HG03039 (cell line): ENCODE measurements around the gene HSPA6.
A peak's percentile ranks its signal among the peaks of the same experiment; 100 is the strongest.
"Not testable (repeated sequence)": the region's sequence is repeated elsewhere in the genome, so short reads cannot be mapped to it uniquely, and the experiment has no call there.

Experiments
- ATAC-seq: cut with Tn5 transposase; IDR thresholded peaks from one replicate; pipeline ENCODE4 v1.9.1; 2021; ENCODE audit warnings: mild to moderate bottlenecking, moderate library complexity; ENCODE audit not compliant: unreplicated experiment

Gene HSPA6

DNA sequence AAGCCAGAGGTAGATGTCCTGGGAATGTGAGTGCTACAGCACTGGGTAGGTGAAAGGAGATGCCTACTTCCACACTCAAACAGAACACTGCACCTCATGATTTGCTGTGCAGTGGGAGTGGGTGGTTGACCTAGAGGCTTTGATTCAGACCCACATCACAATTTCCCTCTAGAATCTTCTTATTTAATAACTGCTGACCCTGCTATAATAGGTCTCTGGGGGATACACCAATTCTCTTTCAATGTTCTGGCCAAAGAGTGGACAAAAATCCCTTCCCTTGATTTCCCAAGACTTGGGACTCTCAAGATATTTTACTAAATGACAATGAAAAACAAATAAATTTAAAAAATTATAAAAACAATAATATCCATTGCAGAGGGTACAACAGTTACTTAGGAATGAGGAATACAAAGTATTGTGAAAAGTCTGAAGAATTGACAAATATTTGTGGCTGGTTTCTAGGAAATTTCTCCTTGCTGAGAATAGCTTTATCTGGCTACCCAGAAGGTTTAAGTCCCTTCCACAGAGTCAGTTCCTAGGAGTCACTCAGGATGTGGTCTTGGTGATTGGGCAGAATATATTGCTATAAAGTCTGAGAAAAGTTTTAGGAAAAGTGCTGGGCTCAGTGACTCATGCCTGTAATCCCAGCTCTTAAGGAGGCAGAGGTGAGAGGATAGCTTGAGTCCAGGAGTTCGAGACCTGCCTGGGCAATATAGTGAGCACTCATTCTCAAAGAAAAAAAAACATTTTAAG, 21.5 kb upstream of the HSPA6 start:
- no peak for ATAC-seq

DNA sequence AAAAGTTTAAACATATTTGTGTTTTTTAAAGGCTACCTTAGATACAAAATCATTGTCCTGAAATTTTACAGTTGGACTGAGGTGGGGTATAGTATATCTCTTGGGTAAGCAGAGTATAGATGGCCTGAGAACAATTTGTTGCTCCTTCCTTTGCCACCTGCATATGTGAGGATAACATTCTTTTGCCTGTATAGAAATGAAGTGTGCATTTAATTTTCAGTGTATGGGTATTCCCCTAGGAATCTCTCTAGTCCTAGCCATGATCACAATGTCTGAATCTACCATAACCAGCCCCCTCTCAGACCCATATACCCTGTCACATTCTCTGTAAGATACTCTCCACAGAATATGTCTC, 21.0 kb upstream of the HSPA6 start:
- no peak for ATAC-seq

DNA sequence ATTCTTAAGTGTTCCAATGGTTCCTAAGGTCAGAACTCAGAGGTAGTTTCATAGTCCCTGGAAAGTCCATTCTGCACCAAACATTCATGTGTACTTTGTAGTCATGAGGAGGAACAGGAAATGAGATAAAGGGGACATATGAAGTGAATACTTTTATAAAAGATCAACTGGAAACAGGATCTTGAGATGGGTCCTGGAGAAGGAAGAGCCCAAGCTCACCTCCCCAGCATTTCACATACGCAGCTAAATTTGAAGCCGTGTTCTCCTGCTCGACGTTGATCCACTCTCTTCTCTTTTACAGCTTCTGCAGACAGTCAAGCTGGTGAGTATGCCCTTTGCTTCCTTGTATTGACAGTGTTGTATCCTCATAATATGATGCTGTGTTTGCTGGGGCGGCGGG, 18.7 kb upstream of the HSPA6 start:
- no peak for ATAC-seq

DNA sequence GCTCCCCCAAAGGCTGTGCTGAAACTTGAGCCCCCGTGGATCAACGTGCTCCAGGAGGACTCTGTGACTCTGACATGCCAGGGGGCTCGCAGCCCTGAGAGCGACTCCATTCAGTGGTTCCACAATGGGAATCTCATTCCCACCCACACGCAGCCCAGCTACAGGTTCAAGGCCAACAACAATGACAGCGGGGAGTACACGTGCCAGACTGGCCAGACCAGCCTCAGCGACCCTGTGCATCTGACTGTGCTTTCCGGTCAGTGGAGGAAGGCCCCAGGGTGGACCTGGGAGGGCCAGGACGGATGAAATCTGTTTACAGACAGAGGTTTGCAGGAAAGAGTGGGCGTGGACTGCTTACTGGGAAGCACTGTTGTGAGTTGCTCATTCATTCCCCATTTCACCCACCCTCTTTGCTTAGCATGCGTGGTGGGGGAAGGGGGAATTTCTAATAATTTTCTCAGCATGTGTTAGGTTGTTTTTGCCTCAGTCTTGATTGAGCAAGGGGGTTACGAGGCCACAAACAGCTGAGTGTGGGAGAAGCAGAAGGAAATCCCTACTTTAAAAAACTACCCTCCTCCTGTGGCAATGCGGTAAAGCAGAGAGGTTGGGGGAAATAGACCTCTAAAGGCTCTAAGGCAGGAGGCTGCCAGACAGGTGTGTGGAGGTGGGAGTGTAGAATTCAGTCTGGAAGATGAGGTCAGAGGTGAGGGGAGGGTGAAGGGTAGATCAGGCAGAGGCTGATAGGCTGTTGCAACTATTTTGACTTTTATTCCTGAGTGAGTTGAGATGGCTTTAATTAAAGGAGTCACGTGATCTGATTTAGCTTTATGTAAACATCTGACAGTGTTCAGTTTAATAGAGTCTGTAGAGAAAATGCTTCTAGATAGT, 17.8 kb upstream of the HSPA6 start:
- ATAC-seq: no peak

DNA sequence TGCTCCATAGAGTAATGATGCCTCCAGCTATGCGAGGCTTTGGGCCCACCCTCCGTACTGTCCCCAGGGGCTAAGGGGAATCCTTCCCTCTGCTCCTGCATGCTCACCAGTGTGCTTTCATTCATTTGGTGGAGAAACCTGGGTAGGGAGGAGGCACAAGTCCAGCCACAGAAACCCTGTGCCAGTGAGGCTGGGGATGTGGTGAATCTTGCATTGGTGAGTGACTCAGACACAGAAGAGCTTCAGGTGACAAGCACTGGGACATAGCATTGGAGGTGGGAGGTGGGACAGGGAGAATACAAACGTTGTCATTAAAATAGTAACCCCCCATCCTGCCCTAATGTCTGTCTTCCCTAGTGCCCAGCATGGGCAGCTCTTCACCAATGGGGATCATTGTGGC, 13.9 kb upstream of the HSPA6 start:
- no peak for ATAC-seq

DNA sequence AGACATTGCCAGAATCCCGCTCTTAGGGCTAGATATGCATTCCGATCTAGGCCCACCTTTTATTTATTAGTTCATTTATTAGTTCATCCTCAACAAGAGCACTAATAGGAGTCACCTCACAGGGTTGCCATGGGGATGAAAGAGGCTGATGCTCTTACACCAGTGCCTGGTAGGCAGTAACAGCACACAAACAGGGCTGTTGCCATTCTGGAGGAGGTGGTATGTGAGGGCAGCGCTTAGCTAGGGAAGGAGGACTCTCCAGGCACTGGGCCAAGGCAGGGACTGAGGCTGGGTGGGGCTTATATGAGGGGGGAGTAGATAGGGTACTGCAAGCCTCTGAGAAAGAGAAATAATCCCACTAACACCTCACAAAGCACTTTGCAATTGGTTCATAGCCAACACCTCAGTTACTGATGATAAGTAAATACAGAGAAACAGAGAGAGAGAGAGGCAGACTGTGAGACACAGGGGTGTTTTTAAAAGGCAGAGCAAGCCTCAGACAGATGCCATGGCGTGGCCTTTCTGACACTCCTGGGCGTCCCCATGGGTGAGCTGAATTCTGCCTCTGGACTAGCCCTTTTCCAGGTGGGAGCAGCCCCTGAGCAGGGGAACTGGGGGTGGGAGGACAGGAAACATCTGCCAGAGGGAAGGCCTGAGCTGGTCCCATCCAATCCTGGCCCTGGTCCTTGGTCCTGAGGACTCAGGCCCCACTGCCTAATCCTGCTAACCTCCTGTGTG, 13.2 kb upstream of the HSPA6 start:
- no peak for ATAC-seq

DNA sequence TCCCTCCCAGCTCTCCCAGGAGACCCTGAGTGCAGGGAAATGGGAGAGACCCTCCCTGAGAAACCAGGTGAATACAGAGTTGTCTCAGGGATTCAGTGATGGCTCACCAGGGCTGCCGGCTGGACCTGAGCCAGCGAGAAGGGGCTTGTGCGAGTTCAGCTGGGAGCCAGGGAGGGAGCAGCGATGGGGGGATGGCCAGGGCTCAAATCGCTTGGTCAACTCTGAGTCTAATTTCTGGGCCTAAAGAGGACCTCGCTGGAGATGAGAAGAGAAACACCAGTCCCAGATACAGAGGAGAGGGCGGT, 12.6 kb upstream of the HSPA6 start:
- ATAC-seq: no peak

DNA sequence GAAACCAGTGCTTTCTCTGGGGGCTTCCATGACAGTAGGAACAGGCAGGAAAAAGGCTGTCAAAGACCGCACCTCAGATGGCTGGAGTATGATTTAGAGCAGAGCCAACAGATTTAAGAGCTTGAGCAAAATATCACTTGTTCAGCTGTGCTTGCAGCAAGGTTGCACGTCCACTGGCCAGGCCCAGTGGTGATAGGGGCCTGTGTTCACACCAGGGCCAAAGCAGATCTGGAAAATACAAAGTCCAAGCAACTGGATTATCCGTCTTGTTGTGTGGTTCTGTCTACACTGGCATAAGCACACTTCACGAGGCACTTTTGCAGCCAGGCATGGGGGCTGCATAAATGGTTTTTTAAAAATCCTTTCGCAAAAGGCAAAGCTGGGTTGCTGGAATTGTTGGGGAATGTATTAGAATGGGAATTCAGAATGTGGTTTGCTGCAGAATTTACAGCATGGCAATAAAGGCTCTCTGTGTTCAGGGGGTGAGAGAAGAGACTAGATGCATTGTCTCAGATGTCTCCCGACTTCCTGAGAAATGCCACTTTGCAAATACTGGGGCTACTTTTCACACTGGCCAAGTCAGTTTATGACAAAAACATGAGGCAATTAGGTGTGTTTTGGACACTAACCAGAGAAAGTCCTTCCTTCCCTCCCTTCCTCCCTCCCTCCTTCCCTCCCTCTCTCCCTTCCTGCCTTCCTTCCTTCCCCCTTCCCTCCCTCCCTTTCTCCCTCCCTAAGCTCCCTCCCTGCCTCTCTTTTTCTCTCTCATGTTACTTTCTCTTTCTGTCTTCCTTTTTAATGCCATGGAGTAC, 11.5 kb upstream of the HSPA6 start:
- ATAC-seq: not testable (repeated sequence)

DNA sequence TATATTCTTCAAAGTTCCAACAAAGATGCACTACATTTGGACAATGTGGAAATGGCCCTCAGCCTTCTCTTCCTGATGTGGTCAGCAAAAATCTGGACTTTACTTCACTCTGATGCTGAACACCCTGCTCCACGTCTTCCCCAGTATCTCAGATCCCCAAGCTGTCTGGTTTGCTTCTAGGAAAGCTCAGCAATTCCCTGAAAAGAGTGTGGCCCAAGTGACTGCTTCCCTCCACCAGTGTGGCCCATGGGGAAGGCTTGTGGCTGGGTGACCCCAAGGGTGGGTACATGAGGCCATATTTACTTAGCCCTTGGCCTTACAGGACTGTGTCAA, 10.9 kb upstream of the HSPA6 start:
- ATAC-seq: not testable (repeated sequence)

DNA sequence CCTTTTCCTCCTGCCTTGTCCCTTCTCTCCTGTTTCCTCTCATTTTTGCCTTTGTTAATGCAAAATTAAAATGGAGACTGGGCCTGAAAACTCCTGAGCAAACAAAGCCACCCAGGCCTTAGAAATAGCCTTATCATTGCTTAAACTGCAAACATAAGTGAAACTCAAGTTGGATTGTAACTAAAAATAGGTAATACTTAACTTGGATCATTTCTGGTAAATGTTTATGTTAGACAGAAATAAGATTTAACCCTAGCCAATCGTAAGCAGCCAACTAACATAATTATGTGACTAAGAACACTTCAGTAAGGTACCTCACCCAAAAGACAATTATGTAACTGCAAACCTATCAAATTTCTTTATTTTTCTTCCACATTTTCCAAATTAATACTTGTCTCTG, 10.4 kb upstream of the HSPA6 start:
- ATAC-seq: not testable (repeated sequence)

DNA sequence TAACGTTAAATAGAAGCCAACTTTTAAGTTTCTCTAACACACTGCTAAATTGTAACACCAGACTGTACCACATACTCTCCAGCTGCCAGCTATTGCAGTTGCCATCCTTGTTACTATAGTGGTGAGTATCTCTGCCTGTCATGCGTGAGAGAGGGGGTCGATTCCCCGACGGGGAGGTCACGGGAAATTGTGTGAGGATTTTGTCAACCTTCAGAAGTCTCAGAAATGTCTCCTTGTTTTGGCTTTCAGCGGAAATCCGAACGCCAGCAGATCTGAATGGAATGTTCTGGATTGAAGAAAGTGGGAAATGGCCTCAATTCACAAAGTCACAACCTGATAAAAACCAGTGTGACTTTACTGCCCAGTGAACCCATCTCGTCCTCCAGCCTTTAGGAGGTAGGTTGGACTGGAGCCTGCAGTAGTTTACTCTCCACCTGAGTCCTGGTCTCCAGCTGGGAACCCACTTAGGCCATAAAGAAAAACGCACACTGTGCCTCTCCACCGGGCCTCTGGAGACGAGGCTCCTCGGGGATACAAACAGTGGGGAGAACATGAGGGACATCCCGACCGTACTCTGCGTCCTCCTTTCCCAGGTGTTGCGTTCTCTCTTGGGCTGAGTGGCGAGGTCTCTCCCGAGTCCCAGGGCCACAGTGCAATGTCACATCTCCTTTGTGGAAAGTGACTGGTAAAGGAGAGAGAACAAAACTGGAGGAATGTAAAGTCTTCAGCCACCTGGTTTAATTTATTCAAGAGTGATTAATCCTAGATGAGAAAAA, 1.1 kb upstream of the HSPA6 start:
- ATAC-seq: peak; percentile 7

DNA sequence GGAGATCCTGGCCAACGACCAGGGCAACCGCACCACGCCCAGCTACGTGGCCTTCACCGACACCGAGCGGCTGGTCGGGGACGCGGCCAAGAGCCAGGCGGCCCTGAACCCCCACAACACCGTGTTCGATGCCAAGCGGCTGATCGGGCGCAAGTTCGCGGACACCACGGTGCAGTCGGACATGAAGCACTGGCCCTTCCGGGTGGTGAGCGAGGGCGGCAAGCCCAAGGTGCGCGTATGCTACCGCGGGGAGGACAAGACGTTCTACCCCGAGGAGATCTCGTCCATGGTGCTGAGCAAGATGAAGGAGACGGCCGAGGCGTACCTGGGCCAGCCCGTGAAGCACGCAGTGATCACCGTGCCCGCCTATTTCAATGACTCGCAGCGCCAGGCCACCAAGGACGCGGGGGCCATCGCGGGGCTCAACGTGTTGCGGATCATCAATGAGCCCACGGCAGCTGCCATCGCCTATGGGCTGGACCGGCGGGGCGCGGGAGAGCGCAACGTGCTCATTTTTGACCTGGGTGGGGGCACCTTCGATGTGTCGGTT, 477 bp downstream of the HSPA6 start:
- peak; percentile 9 for ATAC-seq

DNA sequence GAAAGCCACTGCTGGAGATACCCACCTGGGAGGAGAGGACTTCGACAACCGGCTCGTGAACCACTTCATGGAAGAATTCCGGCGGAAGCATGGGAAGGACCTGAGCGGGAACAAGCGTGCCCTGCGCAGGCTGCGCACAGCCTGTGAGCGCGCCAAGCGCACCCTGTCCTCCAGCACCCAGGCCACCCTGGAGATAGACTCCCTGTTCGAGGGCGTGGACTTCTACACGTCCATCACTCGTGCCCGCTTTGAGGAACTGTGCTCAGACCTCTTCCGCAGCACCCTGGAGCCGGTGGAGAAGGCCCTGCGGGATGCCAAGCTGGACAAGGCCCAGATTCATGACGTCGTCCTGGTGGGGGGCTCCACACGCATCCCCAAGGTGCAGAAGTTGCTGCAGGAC, 981 bp downstream of the HSPA6 start:
- not testable (repeated sequence) for ATAC-seq

DNA sequence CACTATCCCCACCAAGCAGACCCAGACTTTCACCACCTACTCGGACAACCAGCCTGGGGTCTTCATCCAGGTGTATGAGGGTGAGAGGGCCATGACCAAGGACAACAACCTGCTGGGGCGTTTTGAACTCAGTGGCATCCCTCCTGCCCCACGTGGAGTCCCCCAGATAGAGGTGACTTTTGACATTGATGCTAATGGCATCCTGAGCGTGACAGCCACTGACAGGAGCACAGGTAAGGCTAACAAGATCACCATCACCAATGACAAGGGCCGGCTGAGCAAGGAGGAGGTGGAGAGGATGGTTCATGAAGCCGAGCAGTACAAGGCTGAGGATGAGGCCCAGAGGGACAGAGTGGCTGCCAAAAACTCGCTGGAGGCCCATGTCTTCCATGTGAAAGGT, 1.6 kb downstream of the HSPA6 start:
- not testable (repeated sequence) for ATAC-seq

DNA sequence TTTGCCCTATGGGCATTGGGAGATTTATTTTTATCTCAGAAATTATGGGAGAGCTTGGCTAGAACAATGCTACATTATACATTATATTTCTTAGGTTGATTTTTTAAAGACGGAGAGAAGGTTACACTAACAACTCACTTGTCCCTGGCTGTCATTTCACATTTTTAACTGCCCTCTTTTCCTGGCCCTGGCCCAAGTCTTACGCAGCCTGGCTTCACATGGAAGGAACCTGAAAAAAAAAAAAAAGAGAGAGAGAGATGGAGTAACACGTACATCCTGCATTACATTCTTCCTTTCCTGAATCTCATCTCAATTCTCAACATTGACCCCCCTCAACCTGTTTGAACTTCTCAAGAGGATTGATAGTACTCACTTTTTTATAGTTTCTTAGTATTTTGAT, 4.2 kb downstream of the HSPA6 start:
- ATAC-seq: not testable (repeated sequence)

DNA sequence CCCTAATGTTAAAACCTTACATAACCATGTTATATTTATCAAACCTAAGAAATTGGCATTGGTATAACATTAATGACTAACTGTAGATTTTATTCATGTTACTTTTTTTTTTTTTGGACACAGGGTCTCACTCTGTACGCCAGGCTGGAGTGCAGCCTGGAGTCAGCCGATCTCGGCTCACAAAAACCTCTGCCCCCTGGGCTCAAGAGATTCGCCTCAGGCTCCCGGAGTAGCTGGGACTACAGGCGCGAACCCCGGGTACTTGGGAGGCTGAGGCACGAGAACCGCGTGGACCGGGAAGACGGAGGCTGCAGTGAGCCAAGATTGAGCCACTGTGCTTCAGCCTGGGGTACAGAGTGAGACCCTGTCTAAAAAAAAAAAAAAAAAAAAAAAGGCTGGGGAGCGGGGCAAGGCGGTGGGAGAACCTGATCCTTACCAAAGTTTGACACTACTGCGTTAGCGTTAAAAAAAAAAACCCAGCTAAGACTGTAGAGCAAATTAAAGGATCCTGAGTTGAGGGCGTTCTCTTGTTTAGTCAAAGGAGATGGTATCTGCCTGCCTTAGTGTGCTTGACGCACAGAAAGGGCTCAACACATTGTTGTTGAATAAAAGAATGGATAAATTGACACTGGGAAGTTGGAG, 5.2 kb downstream of the HSPA6 start:
- ATAC-seq: not testable (repeated sequence)

DNA sequence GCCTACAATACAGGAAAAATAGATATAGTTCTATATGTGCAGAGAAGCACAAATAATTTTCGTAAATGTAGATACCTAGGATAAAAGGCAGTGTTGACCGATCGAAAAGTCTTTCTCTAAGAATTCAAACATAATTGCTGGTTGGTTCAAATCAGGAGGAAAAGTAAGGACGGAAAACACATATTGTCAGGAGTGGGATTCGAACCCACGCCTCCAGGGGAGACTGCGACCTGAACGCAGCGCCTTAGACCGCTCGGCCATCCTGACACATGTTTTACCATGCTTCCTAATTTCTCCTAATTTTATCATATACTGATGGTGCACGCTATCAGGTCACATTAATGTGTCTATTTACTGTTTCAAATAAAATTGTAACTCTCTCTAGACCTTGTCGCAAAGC, 5.8 kb downstream of the HSPA6 start:
- ATAC-seq: peak; percentile 31

DNA sequence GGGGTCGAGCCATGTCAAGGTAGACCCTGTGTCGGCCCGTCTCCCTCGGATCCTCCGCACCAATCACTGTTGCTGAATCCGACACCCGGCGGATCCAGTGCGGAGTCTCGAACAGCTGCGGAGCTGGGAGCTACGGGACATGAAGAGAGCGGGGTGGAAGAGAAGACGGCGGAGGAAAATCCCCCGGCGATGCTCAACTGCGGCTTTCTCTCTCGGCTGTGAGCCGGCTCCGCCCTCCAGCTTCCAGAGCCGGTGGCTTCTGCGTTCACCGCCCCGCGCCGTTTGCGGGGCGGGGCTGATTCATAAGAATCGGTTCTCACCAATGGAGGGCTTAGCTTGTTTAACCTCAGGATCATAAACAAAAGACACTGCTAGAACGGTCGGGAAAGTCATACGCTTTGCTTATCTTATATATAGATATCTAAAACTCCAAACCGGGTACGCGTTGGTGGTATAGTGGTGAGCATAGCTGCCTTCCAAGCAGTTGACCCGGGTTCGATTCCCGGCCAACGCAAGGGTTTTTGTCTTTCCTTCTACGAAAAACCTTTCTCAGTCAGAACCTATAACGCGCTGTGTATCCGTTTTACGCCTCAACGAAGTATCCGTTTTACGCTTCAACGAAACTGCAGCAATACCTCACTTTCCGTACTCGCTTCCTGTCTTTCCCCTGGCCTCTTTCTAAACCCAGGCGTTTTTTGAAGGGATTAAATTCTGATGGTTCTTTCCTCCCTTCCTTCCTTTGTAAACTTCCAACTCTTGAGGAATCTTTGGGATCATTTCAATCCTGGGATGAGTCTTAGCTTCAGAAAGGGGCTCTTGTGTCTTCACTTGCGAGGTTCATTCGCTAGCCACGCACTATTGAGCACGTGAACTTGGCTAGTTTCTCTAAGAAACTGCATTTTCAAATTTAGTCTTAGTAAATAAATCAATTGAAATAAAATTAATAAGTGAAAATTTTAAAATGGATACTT, 6.6 kb downstream of the HSPA6 start:
- peak; percentile 57 for ATAC-seq
